ENCODE results near the gene SLC9A3.
"Not testable (repeated sequence)": the region's sequence is repeated elsewhere in the genome, so short reads cannot be mapped to it uniquely, and the experiment has no call there.

SLC9A3 gene

DNA sequence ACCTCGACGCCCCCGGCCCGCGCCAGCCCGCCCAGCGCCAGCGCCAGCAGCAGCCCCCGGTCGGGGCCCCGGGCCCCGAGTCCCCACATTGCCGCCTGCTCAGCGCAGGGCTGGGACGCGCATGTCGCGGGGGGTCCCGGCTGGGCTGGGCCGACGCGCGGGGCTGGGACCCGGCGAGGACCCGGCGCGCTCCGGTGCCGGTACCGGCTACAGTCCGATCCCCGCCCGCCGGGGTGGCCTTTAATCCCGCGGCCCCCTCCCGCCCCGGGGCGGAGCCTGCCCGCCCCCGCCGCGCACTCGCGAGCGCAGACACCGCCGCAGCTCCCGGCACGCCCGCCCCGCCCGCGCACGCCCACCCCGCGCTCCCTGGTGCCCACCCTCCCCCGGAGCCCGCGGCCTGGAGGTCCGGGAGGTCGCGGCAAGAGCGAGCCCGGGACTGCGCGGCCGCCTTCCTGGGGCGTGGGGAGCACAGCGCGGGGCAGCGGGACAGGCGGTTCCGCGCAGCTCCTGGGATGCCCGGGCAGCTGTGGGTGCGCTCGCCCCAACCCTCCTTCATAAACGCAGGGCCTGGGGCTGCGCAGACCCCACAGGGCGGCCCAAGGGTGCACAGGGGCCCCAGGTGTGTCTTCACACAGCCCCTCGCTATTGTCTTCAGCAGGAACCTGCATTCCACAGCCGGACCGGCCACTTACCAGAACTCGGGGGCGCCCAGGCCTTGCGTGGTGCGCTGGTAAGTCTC lies at the start of gene SLC9A3:
Gene SLC9A3 (minus strand): TSS at position 216 of the 739 bp plus-strand sequence.
- no peak for DNase-seq

DNA sequence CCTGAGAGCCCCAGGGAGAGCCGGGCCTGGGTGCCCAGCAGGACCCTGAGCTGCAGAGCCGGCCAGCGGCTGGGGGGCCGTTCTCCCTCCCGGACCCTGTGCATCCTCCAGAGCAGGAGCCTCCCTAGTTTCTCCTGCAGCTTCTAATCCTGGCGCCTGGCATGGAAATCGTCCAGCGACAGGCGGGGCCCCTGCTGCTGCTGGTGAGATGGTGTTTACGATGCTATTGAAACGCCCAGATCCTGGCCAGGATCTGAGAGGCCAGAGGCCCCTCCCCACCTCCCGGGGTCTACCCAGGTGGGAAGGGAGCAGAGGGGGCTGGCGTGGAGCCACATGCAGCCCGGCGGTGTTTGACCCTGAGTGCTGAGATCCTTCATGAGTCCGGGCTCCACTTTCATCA lies 49.7 kb upstream of the SLC9A3 start:
- DNase-seq: no peak

DNA sequence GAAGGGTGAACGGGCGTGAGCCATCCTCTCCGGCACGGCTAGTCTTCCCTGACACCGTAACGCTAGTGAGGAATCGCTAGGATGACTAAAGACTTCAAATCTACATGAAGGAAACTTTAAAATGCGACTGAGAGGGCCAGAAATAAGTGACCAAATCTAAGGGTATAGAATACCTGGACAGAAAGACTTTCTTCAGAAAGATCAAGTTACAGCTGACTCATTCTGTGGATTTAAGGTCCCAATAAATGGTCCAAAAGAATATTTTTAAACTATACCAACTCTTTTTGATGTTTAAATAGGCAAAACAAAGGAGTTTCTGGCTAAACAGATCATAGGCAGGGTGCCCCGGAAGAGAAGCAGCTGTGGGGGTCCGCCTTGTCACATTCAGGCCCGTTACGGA lies 49.0 kb upstream of the SLC9A3 start:
- DNase-seq: no peak

DNA sequence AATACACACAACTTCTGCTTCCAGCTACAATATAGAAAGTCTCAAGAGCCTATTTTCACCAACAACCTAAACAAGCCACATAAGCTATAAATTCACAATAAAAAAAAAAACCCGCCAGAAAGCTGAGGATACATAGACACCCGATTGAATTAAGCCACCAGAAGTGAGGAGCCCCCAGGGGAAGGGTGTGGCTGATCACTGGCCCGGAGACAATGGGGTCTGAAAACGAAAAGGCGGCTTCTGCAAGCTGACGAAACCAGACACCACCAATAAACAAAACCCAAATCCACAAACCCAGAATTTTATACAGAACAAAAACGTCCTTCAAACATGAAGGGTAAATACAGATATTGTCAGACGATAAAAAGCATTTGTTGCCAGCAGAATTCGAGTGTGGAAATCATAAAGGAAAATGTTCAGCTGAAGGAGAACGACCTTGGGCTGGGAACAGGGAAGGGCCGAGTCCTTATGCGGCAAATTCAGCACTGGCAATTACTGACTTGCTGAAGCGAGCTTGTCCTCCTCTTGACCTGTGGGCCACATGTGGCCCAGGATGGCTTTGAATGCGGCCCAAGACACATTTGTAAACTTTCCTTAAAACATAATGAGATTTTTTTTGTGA lies 48.3 kb upstream of the SLC9A3 start:
- no peak for DNase-seq

DNA sequence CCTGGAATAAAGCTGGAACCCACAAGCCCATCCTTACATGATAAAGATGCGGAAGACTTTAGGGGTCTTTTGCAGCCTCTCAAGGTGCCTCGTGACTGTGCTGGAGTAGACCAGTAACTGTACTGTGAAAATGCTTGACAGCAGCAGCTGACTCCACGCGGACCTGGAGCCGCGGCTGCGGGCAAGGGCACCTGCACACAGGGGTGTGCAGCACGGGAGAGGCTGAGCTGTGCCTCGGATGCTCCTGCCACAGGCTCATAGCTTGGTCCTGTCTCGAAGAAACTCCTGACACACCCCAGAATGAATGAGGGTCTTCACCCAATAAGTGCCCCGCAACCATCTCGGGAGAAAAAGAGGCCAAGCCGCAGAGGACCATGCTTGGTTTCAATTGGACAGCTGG lies 47.5 kb upstream of the SLC9A3 start:
- no peak for DNase-seq

DNA sequence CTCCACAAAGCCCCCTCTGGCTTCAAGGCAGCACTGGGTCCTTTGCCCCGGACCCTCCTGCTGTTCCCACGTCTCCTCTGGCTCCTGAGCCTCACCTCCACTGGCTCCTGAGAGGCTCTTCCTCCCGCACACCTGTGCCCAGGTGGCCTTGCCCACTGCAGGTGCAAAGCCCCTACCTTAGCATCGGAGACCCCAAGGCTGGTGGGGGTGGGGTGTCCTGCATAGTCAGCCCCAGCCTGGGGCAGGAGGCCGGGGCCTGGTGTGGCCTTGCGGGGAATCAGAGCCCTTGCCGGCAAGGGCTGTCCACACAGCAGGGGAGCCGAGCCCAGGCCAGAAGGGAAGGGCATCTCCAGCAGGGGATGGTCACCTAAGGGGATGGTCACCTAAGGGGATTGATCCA lies 46.6 kb upstream of the SLC9A3 start:
- no peak for DNase-seq

DNA sequence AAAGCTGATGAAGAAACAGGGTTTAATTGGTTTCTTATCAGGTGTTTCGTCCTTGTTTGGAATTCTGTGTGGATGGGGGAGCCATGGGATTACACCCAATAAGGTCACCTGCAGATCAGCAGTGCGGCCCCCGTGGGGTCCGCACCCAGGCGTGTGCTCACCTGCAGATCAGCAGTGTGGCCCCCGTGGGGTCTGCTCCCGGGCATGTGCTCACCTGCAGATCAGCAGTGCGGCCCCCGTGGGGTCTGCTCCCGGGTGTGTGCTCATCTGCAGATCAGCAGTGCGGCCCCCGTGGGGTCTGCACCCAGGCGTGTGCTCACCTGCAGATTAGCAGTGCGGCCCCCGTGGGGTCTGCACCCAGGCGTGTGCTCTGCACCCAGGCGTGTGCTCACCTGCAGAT lies 46.2 kb upstream of the SLC9A3 start:
- no peak for DNase-seq

DNA sequence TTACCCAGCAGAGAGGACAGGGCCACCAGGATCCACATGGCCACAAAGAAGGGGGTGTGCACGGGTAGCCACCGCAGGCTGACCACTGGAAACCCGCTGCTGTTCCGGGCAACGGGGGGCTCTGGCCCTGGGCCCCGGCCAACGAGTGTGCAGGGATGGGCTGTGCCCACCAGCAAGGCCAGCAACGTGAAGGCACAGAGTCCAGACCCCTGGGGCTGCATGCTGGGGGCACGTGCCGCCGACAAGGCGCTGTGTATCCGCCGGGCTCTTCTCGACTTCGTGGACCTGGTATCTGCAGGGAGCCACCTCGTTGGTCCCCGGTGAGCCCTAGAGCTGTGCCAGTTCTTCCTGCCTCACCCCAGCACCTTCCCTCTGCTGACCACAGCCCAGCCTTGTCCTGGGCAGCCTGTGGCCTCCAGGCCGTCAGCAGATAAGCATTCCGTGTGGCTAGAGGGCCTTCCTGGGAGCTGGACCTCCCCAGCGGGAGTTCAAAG lies 45.7 kb upstream of the SLC9A3 start:
- DNase-seq: no peak

DNA sequence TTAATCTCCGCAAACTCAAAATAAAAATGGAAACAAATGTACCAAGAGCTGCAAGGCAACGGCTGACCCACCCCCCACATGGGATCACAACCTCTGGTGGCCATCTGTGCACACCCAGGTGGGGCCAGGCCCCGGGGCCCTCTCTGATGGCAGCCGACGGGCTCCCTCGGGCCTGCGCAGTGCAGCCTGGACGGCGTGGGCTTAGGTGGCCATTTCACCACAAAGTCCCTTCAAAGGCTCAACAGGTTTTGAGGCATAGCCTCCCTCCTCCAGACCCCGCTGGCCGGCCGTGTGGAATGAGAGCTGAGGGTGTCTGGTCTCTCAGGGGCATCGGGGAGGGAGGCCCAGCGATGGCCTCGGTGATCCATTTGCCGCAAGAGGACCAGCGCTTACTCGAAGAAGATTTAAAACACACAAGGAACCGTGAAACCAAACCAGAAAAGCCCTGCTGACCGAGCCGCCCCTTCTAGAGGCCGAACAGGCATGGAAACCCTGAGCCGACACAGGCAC lies 45.2 kb upstream of the SLC9A3 start:
- DNase-seq: no peak

DNA sequence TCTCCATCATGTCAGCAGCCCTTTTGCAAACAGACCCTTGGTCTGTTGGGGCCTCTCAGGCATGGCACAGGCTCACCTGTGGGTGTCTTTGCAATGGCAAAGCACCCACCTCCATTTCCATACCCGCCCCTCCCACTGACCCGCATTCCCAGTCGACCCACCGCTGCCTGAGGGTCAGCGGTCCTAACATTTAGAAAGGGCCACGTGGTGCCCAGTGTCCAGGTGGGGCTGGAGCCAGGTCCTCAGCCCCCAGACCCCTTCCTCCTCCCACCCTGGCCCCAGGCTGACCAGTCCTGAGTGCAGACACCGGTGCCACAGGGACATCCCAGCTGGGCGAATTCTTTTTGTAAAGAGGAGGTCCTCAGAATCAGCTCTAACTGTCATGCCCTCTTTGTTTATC lies 44.6 kb upstream of the SLC9A3 start:
- no peak for DNase-seq

DNA sequence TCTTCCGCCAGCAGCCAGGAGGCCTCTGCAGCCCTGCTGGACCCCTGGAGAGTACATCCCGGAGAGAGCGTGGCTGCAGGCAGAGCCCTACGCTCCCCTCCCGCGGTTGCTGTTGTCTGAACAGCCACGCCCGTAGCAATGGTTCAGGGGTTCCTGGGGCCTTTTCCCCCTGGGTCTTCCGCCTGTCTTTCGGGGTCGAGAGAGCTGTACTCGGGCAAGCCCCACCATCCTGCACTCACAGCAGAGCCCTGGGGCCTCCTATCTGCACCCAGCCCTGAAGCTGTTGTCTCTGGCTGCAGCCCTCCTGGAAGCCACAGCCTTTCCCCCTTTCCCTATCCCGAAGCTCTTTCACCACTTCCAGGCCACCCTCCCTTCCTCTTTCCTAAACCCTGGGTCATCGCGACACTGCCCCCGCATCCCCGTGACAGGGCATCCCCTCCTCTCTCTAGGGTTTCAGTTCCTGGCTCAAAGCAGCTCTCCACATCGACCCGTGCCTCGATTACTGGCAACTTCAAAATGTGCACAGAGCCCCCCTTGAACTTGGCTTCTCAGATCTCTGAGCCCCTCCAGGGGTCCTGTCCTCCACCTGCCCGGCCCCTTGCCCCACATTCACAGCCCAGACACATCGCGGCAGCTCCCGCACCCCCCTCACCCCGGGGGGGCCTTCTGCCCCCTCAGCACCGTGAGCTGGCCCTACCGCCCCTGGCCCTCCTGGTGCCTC lies 44.0 kb upstream of the SLC9A3 start:
- no peak for DNase-seq

DNA sequence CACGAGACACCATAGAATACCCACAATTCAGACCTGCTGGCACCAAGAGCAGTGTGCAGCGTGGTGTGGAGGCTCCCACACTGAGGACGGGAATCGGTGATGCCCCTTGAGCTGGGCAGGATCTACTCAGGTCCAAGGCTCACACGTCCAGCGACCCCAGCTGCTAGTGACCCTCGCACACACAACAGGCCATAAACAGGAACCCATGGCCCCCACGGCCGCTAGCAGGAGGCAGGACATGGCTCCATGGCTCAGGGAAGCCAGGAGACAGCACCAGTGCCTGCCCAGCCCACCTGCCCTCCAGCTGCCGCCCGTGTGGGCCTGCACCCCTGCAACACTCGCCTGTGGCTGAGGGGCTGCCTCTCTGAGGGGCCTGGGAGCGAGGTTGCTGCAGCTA lies 43.4 kb upstream of the SLC9A3 start:
- no peak for DNase-seq

DNA sequence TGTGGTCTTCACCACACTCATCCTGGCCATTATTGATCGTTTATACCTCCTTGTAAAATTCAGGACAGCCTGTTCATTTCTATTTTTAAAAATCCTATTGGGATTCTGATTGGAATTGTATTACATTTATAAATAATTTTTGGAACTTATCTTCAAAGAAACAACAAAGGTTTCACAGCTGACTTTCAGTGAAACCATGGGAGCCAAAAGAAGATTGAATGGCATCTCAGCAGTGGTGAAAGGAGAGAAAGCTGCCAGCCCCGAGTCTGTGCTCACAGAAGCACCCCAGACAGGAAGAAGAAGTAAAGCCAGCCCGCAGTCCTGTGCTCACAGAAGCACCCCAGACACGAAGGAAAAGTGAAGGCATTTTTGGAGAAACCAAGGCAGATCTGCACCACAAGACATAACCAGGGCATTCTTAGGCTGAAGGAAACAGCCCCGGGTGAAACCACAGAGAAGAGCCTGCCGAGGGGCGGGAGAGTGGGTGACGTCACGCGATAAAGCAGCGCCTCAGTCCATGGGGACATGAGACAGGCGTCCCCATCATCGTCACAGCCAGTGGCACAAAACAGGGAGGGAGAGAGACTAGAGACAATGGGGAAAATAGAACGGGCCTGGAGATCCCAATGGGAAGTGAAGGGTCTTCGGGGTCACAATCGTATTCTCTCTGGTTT lies 42.5 kb upstream of the SLC9A3 start:
- DNase-seq: no peak

DNA sequence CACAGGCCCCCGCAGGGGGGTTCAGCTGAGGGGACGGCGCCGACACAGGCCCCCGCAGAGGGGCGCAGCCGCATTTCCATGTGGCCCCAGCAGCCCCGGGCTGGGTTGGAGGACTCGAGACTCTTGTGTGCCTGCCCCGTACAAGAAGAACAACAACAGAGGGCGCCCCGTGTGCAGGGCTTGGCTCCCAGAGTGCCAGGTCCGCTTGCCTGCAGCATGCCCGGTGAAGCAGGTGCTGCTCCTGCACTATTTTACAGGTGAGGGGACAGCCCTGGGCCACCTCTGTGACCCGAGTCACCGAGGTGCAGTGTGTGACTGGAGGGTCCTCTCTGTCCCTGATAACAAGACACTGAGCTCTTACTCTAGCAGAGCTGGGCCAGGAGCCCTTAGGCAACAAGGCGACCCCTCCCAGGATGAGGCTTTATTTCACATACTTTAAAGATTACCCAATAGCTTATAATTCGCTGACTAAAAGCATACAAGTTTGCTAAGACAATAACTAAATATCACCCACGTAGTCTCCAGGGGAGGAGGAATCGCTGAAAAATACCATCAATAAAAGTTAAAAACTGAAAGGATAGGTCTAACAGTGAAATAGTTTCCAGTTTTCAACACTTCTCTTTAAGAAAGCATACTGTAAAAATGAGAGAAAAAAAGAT lies 41.7 kb upstream of the SLC9A3 start:
- DNase-seq: no peak

DNA sequence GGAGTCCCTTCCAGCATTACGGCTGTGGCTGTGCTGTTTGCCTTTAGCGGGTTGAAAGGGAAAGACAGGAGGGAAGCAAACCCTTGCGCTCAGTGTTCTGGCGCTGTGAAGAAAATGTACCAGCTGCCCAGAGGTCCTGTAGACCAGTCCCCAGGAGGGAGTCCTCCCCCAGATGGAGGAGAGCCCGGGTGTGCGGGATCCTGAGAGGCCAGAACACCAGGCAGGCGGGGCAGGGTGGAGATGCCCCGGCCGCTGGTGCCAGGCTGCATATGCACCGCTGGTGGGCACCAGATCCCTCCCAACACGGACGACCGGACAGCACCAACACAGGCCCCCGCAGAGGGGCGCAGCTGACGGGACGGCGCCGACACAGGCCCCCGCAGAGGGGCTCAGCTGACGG lies 37.2 kb upstream of the SLC9A3 start:
- DNase-seq: no peak

DNA sequence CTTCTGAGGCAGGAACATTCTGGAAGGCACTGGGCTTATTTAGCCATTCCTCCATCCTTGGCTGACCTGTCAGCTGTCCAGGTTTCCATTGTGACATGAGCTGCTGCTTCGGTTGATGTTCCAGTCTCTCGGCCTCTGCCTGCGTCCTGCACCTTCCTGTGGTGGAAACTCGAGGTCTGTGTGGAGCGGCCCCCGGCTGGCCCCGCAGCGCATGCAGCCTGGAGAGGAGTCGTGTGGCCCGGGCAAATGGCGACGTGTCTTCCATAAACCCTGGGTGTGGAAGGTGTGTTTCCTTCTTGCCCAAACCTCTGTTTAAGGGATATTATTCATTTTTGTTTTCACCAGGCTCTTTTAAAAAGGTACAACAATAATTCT lies 36.5 kb upstream of the SLC9A3 start:
- DNase-seq: no peak

DNA sequence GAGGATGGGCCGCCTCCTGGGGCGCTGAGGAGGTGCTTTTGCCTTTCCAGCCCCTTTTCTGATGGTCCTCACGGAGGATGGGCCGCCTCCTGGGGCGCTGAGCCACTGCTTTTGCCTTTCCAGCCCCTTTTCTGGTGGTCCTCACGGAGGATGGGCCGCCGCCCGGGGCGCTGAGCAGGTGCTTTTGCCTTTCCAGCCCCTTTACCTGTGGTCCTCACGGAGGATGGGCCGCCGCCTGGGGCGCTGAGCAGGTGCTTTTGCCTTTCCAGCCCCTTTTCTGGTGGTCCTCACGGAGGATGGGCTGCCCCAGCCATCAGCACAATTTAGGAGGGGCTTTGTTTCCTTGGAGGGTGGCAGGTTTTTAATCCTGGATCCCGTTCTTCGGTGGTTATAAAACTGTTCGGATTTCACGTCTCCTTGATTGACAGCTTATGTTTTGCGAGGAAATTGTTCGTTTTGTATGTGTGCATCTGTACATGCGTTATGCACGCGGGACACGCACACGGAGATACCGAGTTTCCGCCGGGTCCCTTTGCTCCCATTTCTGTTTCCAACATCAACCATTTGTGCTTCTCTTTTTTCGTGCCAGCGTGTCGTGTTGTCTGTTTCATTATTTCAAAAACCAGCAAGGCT lies 34.7 kb upstream of the SLC9A3 start:
- DNase-seq: no peak

DNA sequence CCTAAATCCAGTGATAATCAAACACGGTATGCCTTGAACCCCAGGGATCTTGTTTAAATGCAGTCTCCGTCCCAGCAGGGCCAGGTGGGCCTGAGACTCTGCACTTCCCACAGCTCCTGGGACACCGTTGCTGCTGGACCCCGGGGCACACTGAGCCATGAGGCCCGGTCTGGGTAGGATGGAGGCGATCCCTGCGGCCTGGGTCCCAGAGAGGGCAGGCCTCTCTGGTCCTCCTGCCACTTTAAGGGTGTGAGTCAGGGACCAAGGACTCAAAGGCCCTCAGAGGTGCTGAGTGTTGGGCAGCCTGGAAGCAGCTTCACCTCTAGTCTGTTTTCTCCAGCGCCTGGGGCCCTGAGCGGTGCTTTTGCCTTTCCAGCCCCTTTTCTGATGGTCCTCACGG lies 34.1 kb upstream of the SLC9A3 start:
- DNase-seq: no peak

DNA sequence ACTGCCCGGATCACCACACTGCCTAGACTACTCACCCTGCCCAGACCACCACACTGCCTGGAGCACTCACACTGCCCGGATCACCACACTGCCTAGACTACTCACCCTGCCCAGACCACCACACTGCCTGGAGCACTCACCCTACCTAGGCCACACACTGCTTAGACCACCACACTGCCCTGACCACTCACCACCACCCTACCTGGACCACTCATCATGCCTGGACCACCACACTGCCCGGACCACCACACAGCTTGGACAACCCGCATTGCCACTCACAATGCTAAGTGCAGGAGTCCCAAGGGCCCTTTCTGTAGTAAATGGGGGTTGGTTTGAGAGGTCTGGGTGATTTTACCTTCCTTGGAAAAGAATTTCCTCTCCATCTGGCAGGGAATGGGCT lies 33.7 kb upstream of the SLC9A3 start:
- DNase-seq: not testable (repeated sequence)

DNA sequence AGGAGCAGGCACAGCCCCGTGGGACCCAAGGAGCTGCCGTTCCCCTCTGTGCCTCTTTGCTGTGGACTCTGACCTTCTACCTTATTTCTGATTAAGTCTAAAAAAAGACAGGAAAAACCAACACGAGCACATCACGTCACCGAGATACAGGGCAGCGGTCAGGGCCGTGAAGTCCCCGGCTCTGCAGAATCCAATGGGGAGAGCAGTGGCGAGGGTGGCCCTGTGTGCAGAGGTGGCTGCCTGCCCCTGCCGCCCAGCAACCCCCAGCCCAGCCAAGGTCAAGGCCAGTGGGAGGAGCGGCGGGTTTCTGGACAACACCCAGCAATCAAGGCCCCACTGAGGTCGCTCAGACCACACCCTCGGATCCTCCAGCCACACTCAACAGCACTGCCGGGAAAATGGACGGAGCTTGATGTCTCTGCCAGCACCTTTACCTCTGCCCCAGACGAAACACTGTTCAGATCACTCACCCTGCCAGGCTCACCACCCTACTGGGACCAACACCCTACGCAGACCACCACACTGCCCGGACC lies 32.7 kb upstream of the SLC9A3 start:
- no peak for DNase-seq

DNA sequence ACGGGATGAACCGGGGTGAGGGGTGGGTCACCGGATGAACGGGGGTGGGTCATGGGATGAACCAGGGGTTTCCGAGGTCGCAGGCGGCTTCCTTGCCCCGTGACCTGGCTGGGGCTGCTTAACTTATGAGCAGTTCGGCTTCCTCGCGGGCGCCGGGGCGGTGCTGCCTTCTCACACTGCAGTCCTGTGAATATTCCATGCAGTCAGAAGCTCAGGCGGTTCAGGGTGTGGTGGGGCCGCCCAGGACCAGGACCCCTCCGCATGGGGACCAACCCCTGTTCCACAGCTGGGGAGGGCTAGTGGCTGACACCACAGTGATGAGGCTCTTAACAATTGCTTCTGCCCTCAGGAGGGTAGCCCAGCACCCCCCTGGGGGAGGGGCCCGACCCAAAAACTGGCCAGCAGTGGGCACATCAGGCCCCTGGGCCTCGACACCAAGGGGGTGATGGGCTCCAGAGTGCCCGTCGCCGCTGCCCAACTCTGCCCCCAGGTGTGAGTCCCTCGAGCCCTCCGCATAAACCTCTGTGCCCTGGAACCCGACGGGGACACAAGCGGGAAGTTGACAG lies 30.9 kb upstream of the SLC9A3 start:
- no peak for DNase-seq

All from activated CD4-positive, alpha-beta T cell treated with anti-CD3 and anti-CD28 coated beads, Interleukin-10, Interleukin-2, amounts not matched to agents 100 ng/mL and 50 ng/mL, durations not matched to agents 16 hours and 8 hours (primary cell).